Neural cell (in vitro differentiated cells): ENCODE data around the gene TAAR1. TPM values are rescaled to one million over a fixed set of nuclear protein-coding genes. Genes with fewer than 3 reads are reported as not detected.
"Not testable (repeated sequence)": the region's sequence is repeated elsewhere in the genome, so short reads cannot be mapped to it uniquely, and the experiment has no call there.

Experiments used
- H2AFZ ChIP-seq: fragments of 200-600, 300-800 bp; sonication (generic), shearing (Covaris generic); 2 replicates; pipeline ENCODE4 v1.6.0; 2014; ENCODE audit warnings: low read depth, mild to moderate bottlenecking, antibody characterized with exemption, low read length, moderate library complexity
- H3F3A ChIP-seq: fragments of 200-600 bp; shearing (Covaris generic); 2 replicates; pipeline ENCODE4 v1.6.1; 2016; ENCODE audit warnings: mild to moderate bottlenecking, moderate library complexity, mixed read lengths, antibody characterized with exemption, low read length; ENCODE audit not compliant: insufficient read depth, poor library complexity, severe bottlenecking
- H3K27ac ChIP-seq: fragments of 200-600, 300-800 bp; sonication (generic), shearing (Covaris generic); 2 replicates; pipeline ENCODE4 v1.5.1; 2014; ENCODE audit warnings: mild to moderate bottlenecking, low read length, moderate library complexity
- H3K27me3 ChIP-seq: fragments of 300-800, 200-600 bp; sonication (generic), shearing (Covaris generic); 2 replicates; pipeline ENCODE4 v1.6.0; 2014; ENCODE audit warnings: mild to moderate bottlenecking, low read depth, low read length, moderate library complexity; ENCODE audit not compliant: insufficient read depth
- H3K36me3 ChIP-seq: fragments of 300-800, 200-600 bp; sonication (generic), shearing (Covaris generic); 2 replicates; pipeline ENCODE4 v1.5.1; 2014; ENCODE audit warnings: mild to moderate bottlenecking, antibody characterized with exemption, low read length, moderate library complexity; ENCODE audit not compliant: insufficient read depth
- H3K4me2 ChIP-seq: fragments of 300-800, 200-600 bp; sonication (generic), shearing (Covaris generic); 2 replicates; pipeline ENCODE4 v1.6.0; 2014; ENCODE audit warnings: mild to moderate bottlenecking, low read length
- H3K4me3 ChIP-seq: fragments of 300-800, 200-600 bp; sonication (generic), shearing (Covaris generic); 2 replicates; pipeline ENCODE4 v1.5.1; 2014; ENCODE audit warnings: mild to moderate bottlenecking, low read length, moderate library complexity
- H3K79me2 ChIP-seq: fragments of 200-600 bp; shearing (Covaris generic); replicated peaks from 2 replicates; pipeline ENCODE4 v1.6.0; 2014; ENCODE audit warnings: mild to moderate bottlenecking, low read length, moderate library complexity; ENCODE audit not compliant: insufficient read depth
- H3K9ac ChIP-seq: fragments of 300-800, 200-600 bp; sonication (generic), shearing (Covaris generic); 2 replicates; pipeline ENCODE4 v1.6.1; 2016; ENCODE audit warnings: mild to moderate bottlenecking, low read length, mixed read lengths
- H3K9me2 ChIP-seq: fragments of 200-600 bp; shearing (Covaris generic); 2 replicates; pipeline ENCODE4 v1.6.1; 2016; ENCODE audit warnings: mild to moderate bottlenecking, low read length, mixed read lengths; ENCODE audit not compliant: insufficient read depth
- H3K9me3 ChIP-seq: fragments of 200-600, 300-800 bp; sonication (generic), shearing (Covaris generic); 2 replicates; pipeline ENCODE4 v1.6.1; 2016; ENCODE audit warnings: mild to moderate bottlenecking, mixed run types, low read length, moderate library complexity, mixed read lengths
- H4K20me1 ChIP-seq: fragments of 200-600 bp; shearing (Covaris generic); 2 replicates; pipeline ENCODE4 v1.6.1; 2016; ENCODE audit warnings: mild to moderate bottlenecking, mixed run types; ENCODE audit not compliant: insufficient read depth
- EP300 ChIP-seq: fragments of 450-650 bp; conservative IDR thresholded peaks from 2 replicates; pipeline ENCODE4 v1.6.1; 2014; ENCODE audit warnings: antibody characterized with exemption, mild to moderate bottlenecking, moderate library complexity; ENCODE audit not compliant: poor library complexity, severe bottlenecking
- EZH2 ChIP-seq: fragments of 200-600, 300-800 bp; shearing (Covaris generic), sonication (generic); IDR thresholded peaks from 2 replicates; pipeline ENCODE4 v1.6.1; 2014; ENCODE audit warnings: antibody characterized with exemption, low read length, borderline replicate concordance, mild to moderate bottlenecking; ENCODE audit not compliant: insufficient read depth, poor library complexity, severe bottlenecking
- MXI1 ChIP-seq: fragments of 450-650 bp; conservative IDR thresholded peaks from 2 replicates; pipeline ENCODE4 v1.6.1; 2014; ENCODE audit warnings: antibody characterized with exemption, mild to moderate bottlenecking; ENCODE audit not compliant: poor library complexity, severe bottlenecking
- POLR2AphosphoS5 ChIP-seq: IDR thresholded peaks from 2 replicates; pipeline ENCODE4 v1.6.1; 2012
- RAD21 ChIP-seq: fragments of 450-650 bp; conservative IDR thresholded peaks from 2 replicates; pipeline ENCODE4 v1.6.1; 2014; ENCODE audit warnings: antibody characterized with exemption, mild to moderate bottlenecking, moderate library complexity
- SMC3 ChIP-seq: fragments of 450-650 bp; conservative IDR thresholded peaks from 2 replicates; pipeline ENCODE4 v1.6.1; 2014; ENCODE audit warnings: antibody characterized with exemption, mild to moderate bottlenecking, moderate library complexity; ENCODE audit not compliant: poor library complexity
- polyA plus RNA-seq: library from polyadenylated mRNA; depleted of rRNA; stranded (reverse); fragments of >200 nt; gene quantifications from 2 replicates; pipeline ENCODE4 v1.2.3, GENCODE V29; 2014
- TF ChIP-seq, protein P1 (sequence below): fragments of 450-650 bp; IDR thresholded peaks from 2 replicates; pipeline ENCODE4 v1.5.1; 2014; ENCODE audit warnings: antibody characterized with exemption, mild to moderate bottlenecking, moderate library complexity; ENCODE audit not compliant: poor library complexity, severe bottlenecking

Gene TAAR1
- polyA plus RNA-seq, 1 donor from 2014 or later, result not detected

DNA sequence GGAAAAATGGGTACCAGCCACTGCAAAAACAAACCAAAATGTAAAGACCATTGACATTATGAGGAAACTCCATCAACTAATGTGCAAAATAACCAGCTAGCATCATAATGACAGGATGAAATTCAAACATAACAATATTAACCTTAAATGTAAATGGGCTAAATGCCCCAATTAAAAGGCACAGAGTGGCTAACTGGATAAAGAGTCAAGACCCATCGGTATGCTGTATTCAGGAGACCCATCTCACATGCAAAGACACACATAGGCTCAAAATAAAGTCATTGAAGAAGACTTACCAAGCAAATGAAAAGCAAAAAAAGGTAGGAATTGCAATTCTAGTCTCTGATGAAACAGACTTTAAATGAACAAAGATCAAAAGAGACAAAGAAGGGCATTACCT, 21.8 kb downstream of the TAAR1 start:
- not testable (repeated sequence) for H3K27ac ChIP-seq, H3F3A ChIP-seq, H3K9me3 ChIP-seq, H4K20me1 ChIP-seq, H2AFZ ChIP-seq, H3K79me2 ChIP-seq, H3K36me3 ChIP-seq, H3K27me3 ChIP-seq, H3K9ac ChIP-seq, H3K9me2 ChIP-seq, H3K4me2 ChIP-seq, H3K4me3 ChIP-seq

DNA sequence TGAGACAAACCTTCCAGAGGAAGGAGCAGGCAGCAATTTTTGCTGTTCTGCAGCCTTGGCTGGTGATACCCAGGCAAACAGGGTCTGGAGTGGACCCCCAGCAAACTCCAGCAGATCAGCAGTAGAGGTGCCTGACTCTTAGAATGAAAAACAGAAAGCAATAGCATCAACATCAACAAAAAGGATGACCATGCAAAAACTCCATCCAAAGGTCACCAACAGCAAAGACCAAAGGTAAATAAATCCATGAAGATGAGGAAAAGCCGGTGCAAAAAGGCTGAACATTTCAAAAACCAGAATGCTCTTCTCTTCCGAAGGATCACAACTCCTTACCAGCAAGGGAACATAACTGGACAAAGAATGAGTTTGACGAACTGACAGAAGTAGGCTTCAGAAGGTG, 23.1 kb downstream of the TAAR1 start:
- H3K27me3 ChIP-seq, H3K4me3 ChIP-seq, H2AFZ ChIP-seq, H3K36me3 ChIP-seq, H3K79me2 ChIP-seq, H3K27ac ChIP-seq, H3F3A ChIP-seq, H3K9ac ChIP-seq, H3K4me2 ChIP-seq, H3K9me2 ChIP-seq, H3K9me3 ChIP-seq, H4K20me1 ChIP-seq: not testable (repeated sequence)

DNA sequence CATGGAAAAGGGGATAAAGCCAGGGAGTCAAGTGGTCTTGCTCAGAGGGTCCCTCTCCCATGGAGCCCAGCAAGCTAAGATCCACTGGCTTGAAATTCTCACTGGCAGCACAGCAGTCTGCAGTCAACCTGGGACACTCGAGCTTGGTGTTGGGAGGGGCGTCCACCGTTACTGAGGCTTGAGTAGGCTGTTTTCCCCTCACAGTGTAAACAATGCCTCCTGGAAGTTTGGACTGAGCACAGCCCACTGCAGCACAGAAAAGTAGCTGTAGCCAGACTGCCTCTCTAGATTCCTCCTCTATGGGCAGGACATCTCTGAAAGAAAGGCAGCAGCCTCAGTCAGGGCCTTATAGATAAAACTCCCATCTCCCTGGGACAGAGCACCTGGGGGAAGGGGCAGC, 23.7 kb downstream of the TAAR1 start:
- not testable (repeated sequence) for H3K36me3 ChIP-seq, H3K9me2 ChIP-seq, H4K20me1 ChIP-seq, H3K9me3 ChIP-seq, H3K79me2 ChIP-seq, H3K9ac ChIP-seq, H3K4me3 ChIP-seq, H3K27ac ChIP-seq, H3F3A ChIP-seq, H2AFZ ChIP-seq, H3K4me2 ChIP-seq, H3K27me3 ChIP-seq

DNA sequence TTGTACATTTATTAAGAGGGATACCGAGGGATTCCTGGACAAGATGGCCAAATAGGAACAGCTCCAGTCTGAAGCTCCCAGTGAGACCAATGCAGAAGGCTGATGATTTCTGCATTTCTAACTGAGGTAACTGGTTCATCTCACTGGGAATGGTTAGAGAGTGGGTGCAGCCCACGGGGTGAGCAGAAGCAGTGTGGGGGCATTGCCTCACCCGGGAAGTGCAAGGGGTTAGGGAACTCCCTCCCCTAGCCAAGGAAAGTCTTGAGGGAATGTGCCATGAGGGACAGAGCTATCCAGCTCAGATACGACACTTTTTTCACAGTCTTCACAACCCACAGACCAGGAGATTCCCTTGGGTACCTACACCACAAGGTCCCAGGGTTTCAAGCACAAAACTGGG, 24.2 kb downstream of the TAAR1 start:
- Histone ChIP-seq H3K4me3 (no peak overlapping the region), H3K9me2 (no peaks in the 10 kb centered on the region), H3K9me3 (no peaks in the 10 kb centered on the region), H4K20me1 (no peaks in the 10 kb centered on the region), H3K27ac (no peak overlapping the region), H3K36me3 (no peaks in the 10 kb centered on the region), H3F3A (no peaks in the 10 kb centered on the region), H2AFZ (no peak overlapping the region), H3K9ac (no peak overlapping the region), H3K27me3 (no peaks in the 10 kb centered on the region), H3K79me2 (no peaks in the 10 kb centered on the region), H3K4me2 (no peak overlapping the region)
- no peak for TF ChIP-seq POLR2AphosphoS5
- TF ChIP-seq SMC3, result no peak
- no peak for TF ChIP-seq EZH2
- TF ChIP-seq RAD21, result no peak
- TF ChIP-seq MXI1, result no peak
- no peak for TF ChIP-seq EP300
- TF ChIP-seq, protein P1, sequence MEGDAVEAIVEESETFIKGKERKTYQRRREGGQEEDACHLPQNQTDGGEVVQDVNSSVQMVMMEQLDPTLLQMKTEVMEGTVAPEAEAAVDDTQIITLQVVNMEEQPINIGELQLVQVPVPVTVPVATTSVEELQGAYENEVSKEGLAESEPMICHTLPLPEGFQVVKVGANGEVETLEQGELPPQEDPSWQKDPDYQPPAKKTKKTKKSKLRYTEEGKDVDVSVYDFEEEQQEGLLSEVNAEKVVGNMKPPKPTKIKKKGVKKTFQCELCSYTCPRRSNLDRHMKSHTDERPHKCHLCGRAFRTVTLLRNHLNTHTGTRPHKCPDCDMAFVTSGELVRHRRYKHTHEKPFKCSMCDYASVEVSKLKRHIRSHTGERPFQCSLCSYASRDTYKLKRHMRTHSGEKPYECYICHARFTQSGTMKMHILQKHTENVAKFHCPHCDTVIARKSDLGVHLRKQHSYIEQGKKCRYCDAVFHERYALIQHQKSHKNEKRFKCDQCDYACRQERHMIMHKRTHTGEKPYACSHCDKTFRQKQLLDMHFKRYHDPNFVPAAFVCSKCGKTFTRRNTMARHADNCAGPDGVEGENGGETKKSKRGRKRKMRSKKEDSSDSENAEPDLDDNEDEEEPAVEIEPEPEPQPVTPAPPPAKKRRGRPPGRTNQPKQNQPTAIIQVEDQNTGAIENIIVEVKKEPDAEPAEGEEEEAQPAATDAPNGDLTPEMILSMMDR, result no peak
